ENCODE measurements around the gene TAF1. TPM values are rescaled to one million over a fixed set of nuclear protein-coding genes. Genes with fewer than 3 reads are reported as not detected.
"Not testable (repeated sequence)": the region's sequence is repeated elsewhere in the genome, so short reads cannot be mapped to it uniquely, and the experiment has no call there.

Gene TAF1
- total and polyA plus RNA-seq, 2 of the 13 experiments (the other 11 are each of a cell fraction or from before 2014, with no cell fraction given), result 8.1 to 17.7 TPM

- TF ChIP-seq ARID4A (CRISPR knock-in tag; IDR thresholded peaks at IDR 0.05; ENCODE audit: borderline replicate concordance) (peak; percentile 68; the same call in 1 of the 2 replicates), SNAPC4 (CRISPR knock-in tag; IDR thresholded peaks at IDR 0.05) (no peak), MYNN (CRISPR knock-in tag; IDR thresholded peaks at IDR 0.05; ENCODE audit: low read depth) (no peak), POLR2A (IDR thresholded peaks at IDR 0.05; ENCODE audit: insufficient read depth in 1 of 2, low read depth in 2 of 2, low read length in 2 of 2) (peak; percentile 62 to 81; a peak in 3 of 4 replicates), GABPB1 (CRISPR knock-in tag; IDR thresholded peaks at IDR 0.05) (peak; percentile 67), THAP11 (CRISPR knock-in tag; IDR thresholded peaks at IDR 0.05) (peak; percentile 52)
Observed at GRCh38 chrX:71365875-71366673, at the start of gene TAF1 (continued).

DNA sequence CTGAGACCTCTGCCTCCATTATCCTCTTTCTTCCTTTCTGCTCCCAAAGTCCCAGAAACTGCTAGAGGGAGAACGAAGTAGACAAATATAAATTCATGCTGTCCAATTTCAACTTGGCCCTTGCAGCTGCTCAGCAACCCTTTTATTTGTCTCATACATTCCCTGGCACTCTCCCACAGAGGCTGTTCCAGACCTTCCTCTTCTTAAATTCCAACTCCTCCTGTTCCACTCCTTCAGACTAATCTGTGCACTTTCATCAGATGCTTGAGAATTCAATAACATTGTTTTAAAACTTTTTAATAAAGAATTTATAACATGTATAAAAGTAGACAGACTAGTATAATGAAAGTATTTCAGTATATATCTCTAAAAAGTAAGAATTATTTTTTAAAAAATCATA, 49.2 kb upstream of the TAF1 start:
- no CpG with 5 or more reads among the region's 1 CpG for WGBS (ENCODE audit: low lambda C conversion rate)
- H3K9ac ChIP-seq (ENCODE audit: insufficient read depth, low read depth, low read length); H3K9me3 ChIP-seq (ENCODE audit: low read length); H3K4me1 ChIP-seq (ENCODE audit: insufficient read depth, low read length); CTCF ChIA-PET (ENCODE audit: low intra/inter-chr PET ratio, low total read pairs); ATAC-seq; DNase-seq (ENCODE audit: low spot score); H3K27me3 ChIP-seq (ENCODE audit: control insufficient read depth in 1 of 2, insufficient read depth in 2 of 2, low read length in 2 of 2); H3K79me2 ChIP-seq (ENCODE audit: insufficient read depth, low read length); BruUV-seq (replicated peaks); H3K27ac ChIP-seq (ENCODE audit: extremely low read length, insufficient read depth, low read length); H3K4me3 ChIP-seq (replicated peaks in 1 of 3; ENCODE audit: insufficient read depth in 1 of 3, low read depth in 2 of 3, low read length in 3 of 3); H3K4me2 ChIP-seq (ENCODE audit: low read depth, low read length); H2AFZ ChIP-seq (ENCODE audit: low read length); H4K20me1 ChIP-seq (ENCODE audit: insufficient read depth, low read length); H3K36me3 ChIP-seq (replicated peaks in 1 of 2; ENCODE audit: control insufficient read depth in 1 of 2, insufficient read depth in 2 of 2, low read length in 2 of 2); in situ Hi-C loops (cut with HindIII; ENCODE audit: extremely low pct_ligation_motif_present, low pct_unique_long_range_greater_than_20kb); POLR2A ChIA-PET; intact Hi-C loops (cut with micrococcal nuclease; ENCODE audit: unreplicated experiment); FAIRE-seq: not testable (repeated sequence)

Measured in HepG2 (cell line).